GM18505 (cell line): Measurements from ENCODE around the gene ANO10.
"Not testable (repeated sequence)": the region's sequence is repeated elsewhere in the genome, so short reads cannot be mapped to it uniquely, and the experiment has no call there.

Experiments used
- ATAC-seq: cut with Tn5 transposase; IDR thresholded peaks from one replicate; pipeline ENCODE4 v1.9.1; 2021; ENCODE audit not compliant: unreplicated experiment
- POLR2A ChIP-seq: IDR thresholded peaks from 4 replicates; pipeline ENCODE4 v1.6.1; 2011; ENCODE audit warnings: borderline replicate concordance; ENCODE audit not compliant: insufficient read depth, insufficient read length; ENCODE audit errors: extremely low read depth

Gene ANO10

GRCh38 chr3:43584043-43584826 lies 37.6 kb downstream of the ANO10 start:
- TF ChIP-seq POLR2A: no peak
- ATAC-seq: no peak

- no peak for TF ChIP-seq POLR2A
- no peak for ATAC-seq
Observed at GRCh38 chr3:43583481-43583880, 38.3 kb downstream of the ANO10 start.

GRCh38 chr3:43582866-43583265 lies 38.9 kb downstream of the ANO10 start:
- no peak for ATAC-seq
- no peak for TF ChIP-seq POLR2A

- no peak for ATAC-seq
- TF ChIP-seq POLR2A: no peak
Observed at GRCh38 chr3:43581343-43581742, 40.5 kb downstream of the ANO10 start.

GRCh38 chr3:43580181-43580580 lies 41.6 kb downstream of the ANO10 start:
- no peak for ATAC-seq
- no peak for TF ChIP-seq POLR2A

GRCh38 chr3:43573576-43573975 lies 48.2 kb downstream of the ANO10 start:
- no peak for ATAC-seq
- TF ChIP-seq POLR2A: no peak

GRCh38 chr3:43565661-43566341 lies 56.0 kb downstream of the ANO10 start:
- not testable (repeated sequence) for ATAC-seq

- ATAC-seq: no peak
- no peak for TF ChIP-seq POLR2A
Observed at GRCh38 chr3:43559961-43560360, 61.9 kb downstream of the ANO10 start.

- no peak for TF ChIP-seq POLR2A
- ATAC-seq: no peak
Observed at GRCh38 chr3:43558171-43558570, 63.6 kb downstream of the ANO10 start.

GRCh38 chr3:43549626-43550290 lies 72.1 kb downstream of the ANO10 start:
- no peak for TF ChIP-seq POLR2A
- no peak for ATAC-seq

- ATAC-seq: not testable (repeated sequence)
Observed at GRCh38 chr3:43544277-43544676, 77.5 kb downstream of the ANO10 start.

- no peak for ATAC-seq
- TF ChIP-seq POLR2A: no peak
Observed at GRCh38 chr3:43542328-43543043, 79.3 kb downstream of the ANO10 start.

GRCh38 chr3:43540624-43541023 lies 81.2 kb downstream of the ANO10 start:
- ATAC-seq: no peak
- TF ChIP-seq POLR2A: no peak
